NCI-H1436 (cell line): Measurements from ENCODE around the gene INSR.
A peak's percentile ranks its signal among the peaks of the same experiment; 100 is the strongest.

ENCODE experiments used
- DNase-seq: peaks from one replicate; lab custom pipeline; 2025; lab: John Stamatoyannopoulos, UW

INSR gene

GRCh38 chr19:7295912-7296536, 1.8 kb upstream of the INSR start:
- DNase-seq: no peak

- DNase-seq: peak; percentile 71
Measured at GRCh38 chr19:7294558-7295212, 471 bp upstream of the INSR start.

- DNase-seq: no peak
Measured at GRCh38 chr19:7292950-7293761, 1.1 kb downstream of the INSR start.

- DNase-seq: no peak
Measured at GRCh38 chr19:7292352-7292949, 1.8 kb downstream of the INSR start.

GRCh38 chr19:7288977-7289376, 5.2 kb downstream of the INSR start:
- no peak for DNase-seq

- no peak for DNase-seq
Measured at GRCh38 chr19:7288131-7288530, 6.1 kb downstream of the INSR start.

GRCh38 chr19:7287722-7288121, 6.5 kb downstream of the INSR start:
- no peak for DNase-seq

GRCh38 chr19:7280940-7281666, 13.1 kb downstream of the INSR start:
- DNase-seq: no peak

GRCh38 chr19:7272856-7273578, 21.2 kb downstream of the INSR start:
- no peak for DNase-seq

- no peak for DNase-seq
Measured at GRCh38 chr19:7268705-7269098, 25.5 kb downstream of the INSR start.

GRCh38 chr19:7267792-7268704, 26.2 kb downstream of the INSR start:
- no peak for DNase-seq

GRCh38 chr19:7266832-7267231, 27.4 kb downstream of the INSR start:
- DNase-seq: no peak

- DNase-seq: no peak
Measured at GRCh38 chr19:7265963-7266362, 28.3 kb downstream of the INSR start.

- no peak for DNase-seq
Measured at GRCh38 chr19:7264858-7265257, 29.4 kb downstream of the INSR start.

GRCh38 chr19:7263521-7263920, 30.7 kb downstream of the INSR start:
- DNase-seq: no peak

GRCh38 chr19:7263066-7263465, 31.1 kb downstream of the INSR start:
- no peak for DNase-seq

GRCh38 chr19:7262470-7262869, 31.7 kb downstream of the INSR start:
- no peak for DNase-seq

- no peak for DNase-seq
Measured at GRCh38 chr19:7260161-7260560, 34.1 kb downstream of the INSR start.

- DNase-seq: no peak
Measured at GRCh38 chr19:7258840-7259395, 35.3 kb downstream of the INSR start.
